NOMO-1 treated with dmso at 0.1 percent for 144 hours (cell line): ENCODE results near the gene GPX4.
A peak's percentile ranks its signal among the peaks of the same experiment; 100 is the strongest.

Source experiments
- DNase-seq: peaks from one replicate; lab custom pipeline; 2025; ENCODE audit not compliant: unreplicated experiment; lab: John Stamatoyannopoulos, UW

GPX4 gene

GRCh38 chr19:1084024-1084868, 19.5 kb upstream of the GPX4 start:
- DNase-seq: no peak

DNA sequence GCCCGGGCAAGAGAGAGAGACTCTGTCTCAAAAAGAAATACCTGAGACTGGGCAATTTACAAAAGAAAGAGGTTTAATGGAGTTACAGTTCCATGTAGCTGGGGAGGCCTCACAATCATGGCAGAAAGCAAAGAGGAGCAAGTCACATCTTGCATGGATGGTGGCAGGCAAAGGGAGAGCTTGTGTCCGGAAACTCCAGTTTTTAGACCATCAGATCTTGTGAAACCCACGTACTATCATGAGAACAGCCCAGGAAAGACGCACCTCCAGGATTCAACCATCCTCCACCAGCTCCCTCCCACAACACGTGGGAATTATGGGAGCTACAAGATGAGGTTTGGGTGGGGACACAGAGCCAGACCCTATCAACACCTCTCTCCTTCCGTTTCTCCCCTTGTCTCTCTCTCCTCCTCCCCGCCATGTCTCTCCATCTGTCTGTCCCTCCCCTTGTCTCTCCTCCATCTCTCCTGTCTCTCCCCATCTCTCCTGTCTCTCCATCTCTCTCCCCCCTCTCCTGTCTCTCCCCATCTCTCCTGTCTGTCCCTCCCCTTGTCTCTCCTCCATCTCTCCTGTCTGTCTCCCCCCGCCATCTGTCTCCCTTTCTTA, 18.6 kb upstream of the GPX4 start:
- DNase-seq: no peak

- no peak for DNase-seq
These were observed 17.9 kb upstream of the GPX4 start for GRCh38 chr19:1085676-1086442.

GRCh38 chr19:1086613-1087012, 17.2 kb upstream of the GPX4 start:
- DNase-seq: no peak

DNA sequence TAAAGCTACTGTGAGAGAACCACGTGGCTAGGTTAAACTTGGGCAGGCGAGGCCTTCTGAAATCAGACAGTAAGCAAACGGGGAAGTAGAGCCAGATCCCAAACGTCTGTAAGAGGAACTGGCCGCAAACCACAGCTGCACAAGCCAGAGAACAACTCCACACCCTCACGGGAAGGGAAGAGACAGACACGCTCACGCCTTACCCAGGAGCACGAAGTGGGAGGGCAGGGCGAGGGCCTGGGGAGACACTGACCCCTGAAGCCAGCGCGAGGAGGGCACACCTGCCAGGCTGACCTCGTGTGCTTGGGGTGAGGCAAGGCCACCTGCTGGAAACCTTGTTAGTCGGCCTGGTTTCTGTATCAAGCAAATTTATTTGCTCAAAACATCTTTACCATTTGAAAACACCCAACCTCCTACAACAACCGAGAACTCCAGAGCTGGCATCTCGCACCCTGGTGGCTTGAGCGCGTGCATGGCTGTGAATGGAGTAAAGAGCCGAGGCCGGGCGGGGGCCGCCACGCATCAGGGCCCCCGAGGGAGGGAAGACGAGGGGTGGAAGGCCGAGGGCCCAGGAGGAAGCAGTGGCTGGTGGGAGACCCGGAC, 15.9 kb upstream of the GPX4 start:
- DNase-seq: peak; percentile 87

DNA sequence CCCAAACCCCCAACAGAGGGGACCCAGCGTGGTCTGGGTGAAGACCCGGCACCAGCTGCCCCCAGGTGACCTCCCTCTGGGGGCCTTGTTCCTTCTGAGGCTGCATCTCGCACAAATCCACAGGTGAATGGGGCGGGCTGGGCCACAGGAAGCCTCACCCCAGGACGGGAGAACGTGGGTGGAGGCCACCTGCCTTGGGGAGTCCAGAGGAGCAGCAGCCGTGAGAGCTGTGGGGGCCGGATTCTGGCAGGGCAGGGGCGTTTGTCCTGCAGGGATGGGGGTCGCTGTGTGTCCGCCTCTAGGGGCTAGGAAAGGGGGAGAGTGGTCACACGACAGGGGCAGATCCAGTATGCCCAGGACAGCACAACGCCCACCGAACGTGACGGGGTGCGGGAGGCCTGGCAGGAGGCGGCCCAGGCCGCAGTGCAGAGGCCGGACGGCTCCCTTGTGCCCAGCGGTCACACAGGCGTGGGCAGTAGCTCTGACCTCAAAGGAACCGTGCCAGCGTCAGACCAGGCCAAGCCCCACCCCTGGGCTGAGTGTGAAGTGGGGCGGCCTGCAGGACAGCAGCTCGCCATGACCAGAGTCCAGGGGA, 15.3 kb upstream of the GPX4 start:
- DNase-seq: no peak

- no peak for DNase-seq
These were observed 14.5 kb upstream of the GPX4 start for GRCh38 chr19:1089126-1089771.

- DNase-seq: no peak
These were observed 13.9 kb upstream of the GPX4 start for GRCh38 chr19:1089891-1090290.

DNA sequence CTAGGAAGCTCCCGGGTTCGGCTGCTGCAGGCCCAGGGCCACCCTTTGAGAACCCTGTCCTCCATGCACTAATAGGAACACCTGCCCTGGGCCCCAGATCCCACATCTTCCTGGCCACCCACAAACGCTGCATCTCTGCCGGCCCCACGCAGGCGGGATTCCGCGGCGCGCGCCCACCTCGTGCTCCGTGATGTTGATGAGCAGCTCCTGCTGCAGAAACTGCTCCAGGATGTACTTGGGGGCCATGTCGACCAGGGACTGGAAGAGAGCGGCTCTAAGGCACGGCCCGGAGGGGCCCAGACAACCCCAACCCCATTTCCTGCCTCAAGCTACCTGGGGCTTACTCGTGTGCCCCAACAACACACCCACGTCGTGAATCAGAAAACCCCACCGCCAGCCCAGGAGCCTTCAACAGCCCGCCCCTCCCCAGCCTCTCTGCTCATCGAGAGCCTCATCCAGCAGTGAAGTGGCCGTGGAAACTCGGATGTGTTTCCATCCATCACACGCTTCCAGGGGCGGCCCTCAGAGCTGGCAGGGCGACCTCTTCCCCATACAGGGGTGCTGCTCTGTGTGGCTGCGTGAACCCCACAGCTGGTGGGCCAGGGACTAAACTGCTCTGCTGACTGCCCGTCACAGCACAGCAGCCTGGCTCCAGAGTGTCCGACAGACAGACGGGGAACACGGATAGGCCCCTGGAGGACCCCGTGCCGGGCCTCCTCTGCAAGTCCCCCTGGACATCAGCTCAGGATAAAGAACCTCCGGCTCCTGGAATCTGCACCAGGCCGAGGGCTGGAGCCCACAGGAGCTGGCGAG, 12.9 kb upstream of the GPX4 start:
- no peak for DNase-seq

DNA sequence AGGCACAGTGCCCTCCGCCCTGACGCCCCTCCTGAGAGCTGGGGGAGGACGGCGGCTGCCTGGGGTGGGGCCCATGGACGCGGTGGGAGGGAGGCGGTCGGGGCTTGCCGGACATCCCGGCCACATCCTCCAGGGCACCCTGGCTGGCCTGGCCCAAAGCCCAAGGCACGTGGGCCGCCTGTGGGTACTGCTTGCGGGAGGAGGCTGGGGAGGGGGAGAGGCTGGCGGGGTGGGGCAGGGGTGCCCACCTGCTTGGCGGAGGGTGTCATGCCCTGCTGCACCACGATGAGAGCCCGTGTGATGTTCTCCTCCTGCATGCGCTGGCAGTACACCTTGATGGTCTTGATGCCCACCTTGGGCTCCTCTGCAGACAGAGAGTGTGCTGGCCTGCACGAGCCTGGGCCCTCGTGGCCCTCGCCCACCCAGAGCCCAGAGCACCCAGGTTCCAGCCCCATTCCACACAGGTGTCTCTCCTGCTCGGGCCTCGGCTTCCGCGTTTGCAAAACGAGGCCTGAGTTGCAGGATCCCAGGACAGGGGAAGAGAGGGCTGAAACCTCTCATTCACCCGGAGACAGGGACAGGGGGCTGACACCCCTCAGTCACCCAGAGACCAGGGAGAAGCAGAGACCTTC, 12.1 kb upstream of the GPX4 start:
- DNase-seq: no peak

GRCh38 chr19:1093330-1093729, 10.5 kb upstream of the GPX4 start:
- no peak for DNase-seq

DNA sequence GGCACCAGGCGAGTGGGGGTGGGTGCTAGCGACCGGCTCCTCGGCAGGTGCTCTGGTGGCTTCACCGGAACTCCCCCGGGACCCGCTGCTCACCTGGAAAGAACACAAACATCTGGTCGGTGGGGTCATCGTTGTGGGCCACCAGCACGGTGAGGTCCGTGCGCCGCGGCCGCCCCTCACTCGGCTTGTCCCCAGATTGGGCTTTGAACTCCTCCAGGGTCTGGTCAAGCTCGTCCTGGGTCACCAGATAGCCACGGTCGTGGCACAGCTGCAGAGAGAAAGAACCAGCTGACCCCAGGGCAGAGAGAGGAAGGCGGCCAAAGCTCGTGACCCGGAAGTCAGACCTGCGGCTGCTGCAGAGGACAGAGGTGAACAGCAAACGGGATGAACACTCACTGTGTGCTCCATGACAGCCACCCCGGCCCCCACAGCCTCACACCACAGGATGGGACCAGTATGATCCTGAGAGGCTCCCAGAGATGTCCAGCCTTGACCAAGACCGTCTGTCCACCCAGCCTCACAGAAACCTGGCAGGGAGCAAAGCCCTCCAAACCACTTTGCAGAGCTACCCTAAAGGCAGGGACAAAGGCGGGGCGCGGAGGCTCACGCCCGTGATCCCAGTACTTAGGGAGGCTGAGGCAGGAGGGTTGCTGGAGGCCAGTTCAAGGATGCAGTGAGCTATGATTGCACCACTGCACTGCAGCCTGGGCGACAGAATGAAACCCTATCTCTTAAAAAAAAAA, 9.8 kb upstream of the GPX4 start:
- no peak for DNase-seq

DNA sequence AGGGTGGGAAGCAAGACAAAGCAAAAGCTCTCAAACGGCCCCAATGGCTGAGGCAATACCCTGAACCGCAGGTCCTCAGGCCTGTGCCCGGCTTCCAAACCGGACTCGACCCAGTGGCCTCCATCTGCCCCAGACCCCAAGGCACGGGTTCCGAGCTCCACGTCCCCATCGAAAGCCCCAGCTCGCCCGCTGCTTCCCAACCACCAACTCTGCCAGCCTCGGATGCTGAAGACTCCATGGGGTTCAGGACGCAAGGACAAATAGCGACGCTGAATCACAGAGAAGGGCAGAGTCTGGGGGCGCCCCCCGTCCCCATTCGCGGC, 9.2 kb upstream of the GPX4 start:
- no peak for DNase-seq

DNA sequence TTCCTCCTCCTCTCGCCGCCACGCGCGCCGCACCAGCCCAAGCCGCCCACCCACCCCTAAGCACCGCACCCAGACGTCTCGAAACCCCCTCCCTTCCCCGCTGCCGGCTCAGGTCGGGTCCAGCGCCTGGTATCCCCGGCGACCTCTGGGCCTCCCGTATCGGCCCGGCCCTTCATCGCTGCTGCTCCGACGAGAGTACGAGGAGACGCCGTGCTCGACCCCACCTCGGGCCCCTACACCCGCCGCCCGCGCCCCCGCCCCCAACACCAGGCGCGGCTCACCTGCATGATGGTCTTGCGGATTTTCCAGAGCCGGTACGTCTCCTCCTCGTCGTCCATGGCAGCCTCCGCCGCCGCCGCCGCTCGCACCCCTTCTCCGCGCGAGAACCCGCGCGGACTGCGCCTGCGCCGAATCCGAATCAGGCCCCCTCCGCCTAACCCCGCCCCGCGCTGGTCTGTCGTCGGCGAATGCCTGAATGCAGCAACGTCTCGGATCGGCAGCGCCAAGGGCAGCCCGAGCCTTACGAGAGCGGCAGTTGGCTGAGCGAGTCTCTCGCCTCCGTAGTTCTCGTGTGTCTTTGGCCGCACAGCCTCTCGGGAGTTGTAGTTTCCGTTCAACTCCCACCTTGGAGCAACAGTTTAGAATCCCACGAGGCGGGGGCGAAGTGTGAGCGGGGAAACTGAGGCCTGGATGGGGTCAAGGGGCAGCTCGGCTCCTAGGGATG, 8.7 kb upstream of the GPX4 start, which contains the start of gene POLR2E:
Gene POLR2E (minus strand): TSS at position 398 of the 724 bp plus-strand sequence. CDS start 60 bp downstream, at position 338.
- DNase-seq: peak; percentile 96

- DNase-seq: no peak
These were observed 6.0 kb upstream of the GPX4 start for GRCh38 chr19:1097810-1098176.

DNA sequence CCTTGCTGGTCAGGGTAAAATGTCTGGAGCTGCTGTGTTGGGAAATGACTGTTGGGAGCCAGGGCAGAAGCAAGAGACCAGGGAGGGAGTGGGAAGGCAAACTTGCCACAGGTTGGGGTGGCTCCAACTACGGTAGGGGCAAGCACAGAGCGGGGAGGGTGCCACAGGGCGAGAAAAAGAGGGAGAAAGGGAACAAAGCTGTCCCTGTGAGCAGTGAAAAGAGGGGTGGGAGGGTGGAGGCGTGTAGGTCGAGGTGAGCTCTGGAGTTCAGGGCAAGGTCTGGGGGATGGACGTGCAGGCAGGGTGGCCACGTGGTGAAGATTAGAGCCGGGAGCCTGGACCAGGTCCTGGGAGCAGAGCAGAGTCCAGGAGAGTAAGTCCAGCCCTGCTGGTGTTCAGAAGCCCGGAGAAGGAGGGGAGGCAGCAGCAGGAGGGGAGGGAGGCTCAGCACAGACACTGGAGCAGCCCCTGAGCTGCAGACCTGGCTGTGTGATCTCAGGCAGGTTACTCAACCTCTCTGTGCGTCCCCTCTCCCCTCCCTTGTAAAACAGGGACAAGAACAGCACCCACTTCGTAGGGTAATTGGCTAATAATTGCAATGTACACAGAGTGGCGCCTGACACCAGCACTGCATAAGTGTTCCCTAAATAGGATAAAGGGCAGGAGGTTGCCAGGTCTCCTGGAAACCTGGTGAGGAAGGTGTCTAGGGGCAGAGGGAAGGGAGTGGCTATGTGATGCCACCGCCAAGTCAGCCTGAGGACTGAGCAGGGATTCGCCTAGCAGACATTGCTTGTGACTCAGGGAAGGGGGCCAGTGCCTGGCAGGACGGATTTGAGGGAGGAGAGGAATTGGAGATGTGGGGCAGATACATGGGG, 5.4 kb upstream of the GPX4 start:
- DNase-seq: no peak

DNA sequence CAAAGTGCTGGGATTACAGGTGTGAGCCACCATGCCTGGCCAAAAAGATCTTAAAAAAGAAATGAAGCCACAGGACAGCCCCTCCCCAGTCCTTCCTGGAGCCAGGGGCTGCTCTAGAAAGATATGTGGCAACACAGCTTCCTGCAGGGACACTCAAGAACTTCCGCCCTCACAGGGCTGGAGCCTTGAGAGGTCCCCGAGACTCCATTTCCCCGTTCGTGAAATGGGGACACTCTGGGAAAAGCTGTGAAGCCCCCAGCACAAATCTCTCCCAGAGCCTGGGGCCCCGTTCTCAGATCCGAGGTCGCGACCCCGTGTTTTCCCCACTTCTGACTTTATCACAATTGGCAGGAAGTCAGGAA, 2.5 kb upstream of the GPX4 start:
- peak; percentile 28 for DNase-seq
